HG02852 (cell line): ENCODE data around the gene MCRIP1.

Experiments used
- ATAC-seq: cut with Tn5 transposase; IDR thresholded peaks from one replicate; pipeline ENCODE4 v1.9.1; 2021; ENCODE audit warnings: mild to moderate bottlenecking, moderate library complexity; ENCODE audit not compliant: unreplicated experiment

Gene MCRIP1

DNA sequence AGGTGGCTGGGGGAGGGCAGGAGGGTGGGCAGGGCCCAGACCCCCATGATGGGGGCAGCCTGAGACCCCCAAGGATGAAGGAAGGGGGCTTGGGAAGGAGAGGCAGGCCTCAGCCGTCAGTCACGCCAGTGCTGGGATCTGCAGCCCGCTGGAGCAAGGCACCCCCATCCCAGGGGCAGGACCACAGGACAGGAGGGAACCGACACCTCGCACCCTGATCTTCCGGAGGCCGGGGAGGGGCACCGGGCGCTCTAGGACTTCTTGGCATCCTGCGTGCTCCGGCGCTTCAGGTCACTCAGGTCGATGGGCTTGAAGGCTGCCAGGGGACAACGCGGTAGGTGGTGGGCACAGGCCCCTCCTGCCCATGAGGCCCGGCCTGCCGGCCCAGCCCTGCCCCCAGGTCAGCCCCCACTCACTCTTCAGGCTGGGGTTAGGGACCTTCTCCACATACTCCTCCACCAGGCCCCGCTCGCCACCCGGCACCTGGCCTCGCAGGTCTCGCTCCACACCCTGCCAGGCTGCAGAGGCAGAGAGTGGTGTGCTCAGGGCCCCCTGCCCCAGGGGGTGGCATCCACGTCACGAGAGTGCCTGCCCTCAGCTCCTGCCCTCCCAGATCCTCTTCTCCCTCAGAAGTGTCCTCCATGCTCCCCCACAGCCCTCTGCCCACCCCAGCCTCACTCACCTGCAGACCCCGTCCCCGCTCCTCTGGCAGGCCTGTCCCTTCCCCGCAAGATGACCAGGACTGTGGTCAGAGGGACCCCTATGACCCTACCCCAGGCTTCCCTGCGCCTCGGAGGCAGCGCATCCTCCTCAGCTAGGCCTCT lies 9.9 kb downstream of the MCRIP1 start:
- no peak for ATAC-seq

- no peak for ATAC-seq
Observed at GRCh38 chr17:81822312-81822637, 10.8 kb downstream of the MCRIP1 start.

DNA sequence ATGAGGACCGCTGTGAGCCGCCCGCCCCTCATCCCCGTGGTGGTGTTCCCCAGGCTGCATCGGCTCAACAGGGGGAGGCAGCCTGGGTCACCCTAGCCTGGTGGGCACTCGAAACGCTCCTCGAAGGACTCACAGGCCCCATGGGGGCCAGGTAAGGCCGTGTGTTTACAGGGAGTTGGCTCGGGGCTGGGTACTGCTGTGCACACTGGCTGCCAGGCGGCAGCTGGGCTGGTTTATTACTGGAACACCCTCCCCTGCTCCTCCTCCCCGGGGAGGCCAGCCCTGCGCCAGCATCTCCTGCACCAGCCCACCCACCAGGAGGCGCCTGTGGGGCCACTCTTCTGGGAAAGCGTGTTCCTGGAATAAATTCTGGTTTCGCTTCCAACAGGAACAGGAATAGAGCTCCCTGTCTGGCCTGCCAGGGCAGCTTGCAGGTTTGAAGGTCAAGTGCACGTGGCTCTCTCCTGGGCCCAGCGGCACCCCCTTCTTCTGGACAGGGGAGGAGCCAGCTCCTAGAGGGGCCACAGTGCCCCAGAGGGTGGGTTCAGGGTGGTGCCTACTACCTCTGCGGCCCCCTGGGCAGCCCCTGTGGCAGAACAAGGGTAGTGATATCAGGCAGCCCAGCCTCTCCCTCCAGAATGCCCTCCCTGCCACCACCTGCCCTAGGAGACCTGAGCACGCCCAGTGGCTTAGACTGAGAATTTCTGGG lies 11.3 kb downstream of the MCRIP1 start:
- no peak for ATAC-seq

- ATAC-seq, result no peak
Observed at GRCh38 chr17:81821147-81821546, 11.9 kb downstream of the MCRIP1 start.

GRCh38 chr17:81819708-81820107 lies 13.4 kb downstream of the MCRIP1 start:
- no peak for ATAC-seq

GRCh38 chr17:81817758-81818147 lies 15.3 kb downstream of the MCRIP1 start:
- no peak for ATAC-seq

DNA sequence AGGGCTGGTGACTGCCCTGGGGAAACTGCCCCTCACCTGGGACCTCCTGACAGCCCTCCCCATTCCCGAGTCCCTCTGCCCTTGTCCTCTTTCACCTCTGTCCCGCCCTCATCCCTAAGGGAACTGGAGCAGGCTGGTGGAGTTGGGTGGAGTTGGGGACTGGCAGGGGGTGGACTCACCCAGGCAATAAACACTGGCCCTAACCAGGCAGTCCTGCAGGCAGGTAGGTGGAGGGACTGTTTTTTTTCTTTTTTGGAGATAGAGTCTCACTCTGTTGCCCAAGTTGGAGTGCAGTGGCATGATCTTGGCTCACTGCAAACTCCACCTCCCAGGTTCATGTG lies 17.5 kb downstream of the MCRIP1 start:
- no peak for ATAC-seq

DNA sequence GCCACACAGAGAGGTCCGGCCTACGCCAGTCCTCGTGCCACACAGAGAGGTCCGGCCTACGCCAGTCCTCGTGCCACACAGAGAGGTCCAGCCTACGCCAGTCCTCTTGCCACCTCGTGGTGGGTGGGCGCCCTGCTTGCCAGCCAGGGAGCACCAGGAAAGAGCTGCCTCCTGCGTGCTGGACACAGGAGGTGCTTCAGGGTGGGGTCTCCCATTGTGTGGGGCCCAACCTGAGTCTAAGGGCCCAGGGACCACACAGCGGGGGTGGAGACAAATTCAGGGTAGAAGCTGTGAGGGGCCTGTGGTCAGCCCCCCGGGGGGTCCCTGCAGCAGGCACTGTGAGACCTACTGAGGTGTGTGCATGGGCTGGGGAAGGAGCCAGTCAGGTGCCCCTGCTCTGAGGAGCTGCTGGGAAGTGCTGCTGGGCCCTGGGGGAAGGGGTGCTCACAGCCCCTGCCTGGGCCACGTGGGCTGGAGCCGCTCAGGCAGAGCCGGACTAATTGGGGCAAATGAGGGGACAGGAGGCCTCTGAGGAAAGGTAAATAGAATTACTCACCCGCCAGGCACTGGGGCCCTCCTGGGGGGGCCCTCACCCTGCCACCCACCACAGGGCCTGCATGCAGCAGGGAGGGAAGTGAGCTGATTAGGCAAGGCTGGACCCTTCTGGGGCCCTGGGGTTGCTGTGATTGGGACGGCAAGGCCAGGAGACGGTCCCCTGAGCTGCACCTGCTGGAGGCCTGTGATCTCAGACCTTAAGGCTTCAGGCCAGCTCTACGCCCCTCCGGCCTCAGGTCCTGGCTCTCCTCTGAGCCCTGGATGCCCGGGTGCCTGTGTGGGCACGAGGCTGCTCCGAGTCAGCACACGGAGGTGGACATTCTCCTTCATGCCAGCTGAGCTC lies 18.1 kb downstream of the MCRIP1 start:
- no peak for ATAC-seq

- no peak for ATAC-seq
Observed at GRCh38 chr17:81813861-81814683, 19.0 kb downstream of the MCRIP1 start.

- no peak for ATAC-seq
Observed at GRCh38 chr17:81813371-81813684, 19.8 kb downstream of the MCRIP1 start.

DNA sequence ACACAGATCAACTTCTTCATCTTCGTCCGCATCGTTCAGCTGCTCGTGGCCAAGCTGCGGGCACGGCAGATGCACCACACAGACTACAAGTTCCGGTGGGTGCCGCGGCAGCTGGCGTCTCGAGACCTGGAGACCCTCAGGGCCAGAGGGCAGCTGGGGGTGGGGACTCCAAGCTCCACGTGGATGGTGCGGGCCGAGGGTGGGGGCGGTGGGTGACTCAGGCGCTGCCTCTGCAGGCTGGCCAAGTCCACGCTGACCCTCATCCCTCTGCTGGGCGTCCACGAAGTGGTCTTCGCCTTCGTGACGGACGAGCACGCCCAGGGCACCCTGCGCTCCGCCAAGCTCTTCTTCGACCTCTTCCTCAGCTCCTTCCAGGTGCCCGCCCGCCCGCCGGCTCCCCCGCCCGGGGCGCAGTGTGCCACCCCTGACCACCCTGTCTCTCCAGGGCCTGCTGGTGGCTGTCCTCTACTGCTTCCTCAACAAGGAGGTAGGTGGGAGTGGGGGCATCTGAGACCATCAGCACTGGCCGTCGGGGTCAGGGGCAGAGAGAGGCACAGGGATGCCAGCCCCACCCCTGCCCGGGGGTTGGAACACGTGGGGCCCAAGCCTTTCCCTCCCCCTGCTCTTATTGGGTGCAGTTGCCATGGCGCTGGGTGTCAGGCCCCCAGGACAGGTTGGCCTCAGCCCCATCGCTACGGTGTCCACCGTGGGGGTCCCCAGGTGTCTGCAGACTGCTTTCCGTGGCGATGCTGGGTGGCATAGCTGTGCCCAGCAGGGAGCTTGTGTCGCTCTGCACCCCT lies 20.3 kb downstream of the MCRIP1 start:
- no peak for ATAC-seq

DNA sequence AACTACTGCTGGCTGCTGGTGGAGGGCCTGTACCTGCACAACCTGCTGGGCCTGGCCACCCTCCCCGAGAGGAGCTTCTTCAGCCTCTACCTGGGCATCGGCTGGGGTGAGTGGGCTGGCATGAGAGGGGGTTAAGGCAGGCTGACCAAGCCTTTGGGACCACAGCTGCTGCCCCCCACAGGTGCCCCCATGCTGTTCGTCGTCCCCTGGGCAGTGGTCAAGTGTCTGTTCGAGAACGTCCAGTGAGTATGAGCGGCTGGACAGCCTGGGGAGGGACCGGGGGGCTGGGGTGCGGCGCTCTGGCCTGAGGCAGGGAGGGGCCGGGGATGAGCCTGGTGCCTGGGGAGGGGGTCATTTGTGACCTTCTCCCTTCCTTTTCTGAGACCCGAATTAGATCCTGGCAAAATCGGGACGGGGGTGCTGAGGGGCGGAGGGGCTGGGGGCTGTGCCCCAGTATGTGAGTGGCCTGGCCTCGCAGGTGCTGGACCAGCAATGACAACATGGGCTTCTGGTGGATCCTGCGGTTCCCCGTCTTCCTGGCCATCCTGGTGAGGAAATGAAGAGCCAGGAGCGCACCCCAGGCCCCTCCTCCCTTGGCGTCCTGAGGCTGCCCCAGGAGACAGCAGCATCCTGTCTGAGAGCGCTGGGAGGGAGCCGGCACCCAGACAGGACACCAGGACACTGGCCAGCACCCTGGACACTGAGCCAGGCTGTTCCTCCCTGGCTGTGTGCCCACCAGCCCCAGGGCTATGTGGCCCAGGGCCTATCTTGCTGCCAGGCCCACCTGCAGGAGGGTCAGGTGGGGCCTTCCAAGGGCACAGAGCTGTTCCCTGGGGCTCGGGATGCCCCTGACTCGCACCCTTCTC lies 21.2 kb downstream of the MCRIP1 start:
- ATAC-seq, result no peak

DNA sequence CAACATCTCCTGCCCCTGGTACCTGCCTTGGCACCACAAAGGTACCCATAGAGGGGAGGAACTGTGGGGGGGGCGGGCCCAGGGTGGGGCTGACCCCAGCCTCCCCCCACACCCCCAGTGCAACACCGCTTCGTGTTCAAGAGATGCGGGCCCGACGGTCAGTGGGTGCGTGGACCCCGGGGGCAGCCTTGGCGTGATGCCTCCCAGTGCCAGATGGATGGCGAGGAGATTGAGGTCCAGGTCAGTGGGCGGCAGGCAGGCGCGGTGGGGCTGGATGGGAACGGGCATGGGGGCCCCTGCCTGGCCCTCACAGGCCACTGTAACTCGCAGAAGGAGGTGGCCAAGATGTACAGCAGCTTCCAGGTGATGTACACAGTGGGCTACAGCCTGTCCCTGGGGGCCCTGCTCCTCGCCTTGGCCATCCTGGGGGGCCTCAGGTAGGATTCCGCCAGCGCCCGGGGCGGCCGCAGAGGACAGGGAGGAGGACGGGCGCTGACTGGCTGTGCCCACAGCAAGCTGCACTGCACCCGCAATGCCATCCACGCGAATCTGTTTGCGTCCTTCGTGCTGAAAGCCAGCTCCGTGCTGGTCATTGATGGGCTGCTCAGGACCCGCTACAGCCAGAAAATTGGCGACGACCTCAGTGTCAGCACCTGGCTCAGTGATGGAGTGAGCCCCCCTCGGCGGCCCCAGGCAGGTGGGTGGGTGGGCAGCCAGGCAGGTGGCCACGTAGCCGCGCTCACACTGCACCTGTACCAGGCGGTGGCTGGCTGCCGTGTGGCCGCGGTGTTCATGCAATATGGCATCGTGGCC lies 22.0 kb downstream of the MCRIP1 start:
- ATAC-seq, result no peak

- ATAC-seq, result no peak
Observed at GRCh38 chr17:81810476-81810875, 22.6 kb downstream of the MCRIP1 start.

DNA sequence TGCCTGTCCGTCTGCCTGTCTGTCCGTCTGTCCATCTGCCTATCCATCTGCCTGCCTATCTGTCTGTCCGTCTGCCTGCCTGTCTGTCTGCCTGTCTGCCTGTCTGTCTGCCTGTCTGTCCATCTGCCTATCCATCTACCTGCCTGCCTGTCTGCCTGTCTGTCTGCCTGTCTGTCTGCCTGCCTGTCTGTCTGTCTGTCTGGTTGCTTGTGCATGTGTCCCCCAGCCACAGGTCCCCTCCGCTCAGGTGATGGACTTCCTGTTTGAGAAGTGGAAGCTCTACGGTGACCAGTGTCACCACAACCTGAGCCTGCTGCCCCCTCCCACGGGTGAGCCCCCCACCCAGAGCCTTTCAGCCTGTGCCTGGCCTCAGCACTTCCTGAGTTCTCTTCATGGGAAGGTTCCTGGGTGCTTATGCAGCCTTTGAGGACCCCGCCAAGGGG lies 23.5 kb downstream of the MCRIP1 start:
- ATAC-seq, result no peak

- no peak for ATAC-seq
Observed at GRCh38 chr17:81808778-81809555, 24.1 kb downstream of the MCRIP1 start.

DNA sequence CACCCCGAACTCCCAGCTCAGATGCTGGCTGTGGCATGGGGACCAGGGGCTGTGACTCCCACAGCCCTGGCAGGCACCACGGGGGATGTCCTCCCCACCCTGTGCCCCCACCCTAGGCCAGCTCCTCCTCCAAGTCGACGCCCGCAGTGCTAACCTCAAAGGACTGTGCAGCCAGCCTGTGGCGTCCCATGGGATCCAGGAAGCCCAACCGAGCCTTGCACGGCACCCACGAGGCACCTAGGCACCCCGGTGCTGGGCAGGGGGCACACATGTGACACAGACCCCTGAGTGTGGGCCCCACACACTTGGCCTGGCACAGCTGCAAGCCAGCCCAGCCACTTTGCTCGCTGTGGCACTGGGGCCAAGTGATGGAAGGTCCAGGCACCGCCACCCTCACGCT lies 25.3 kb downstream of the MCRIP1 start:
- ATAC-seq, result no peak
